GM19351 (cell line): ENCODE data around the gene NUDT11.
"Not testable (repeated sequence)": the region's sequence is repeated elsewhere in the genome, so short reads cannot be mapped to it uniquely, and the experiment has no call there.

ENCODE experiments used
- ATAC-seq: cut with Tn5 transposase; IDR thresholded peaks from one replicate; pipeline ENCODE4 v1.9.1; 2021; ENCODE audit warnings: mild to moderate bottlenecking, moderate library complexity; ENCODE audit not compliant: unreplicated experiment

The NUDT11 gene

GRCh38 chrX:51496501-51497291, at the start of gene NUDT11:
TSS of gene NUDT11 (minus strand) at chrX:51496592. CDS start at chrX:51496444, 148 bp downstream.
- ATAC-seq, result no peak

GRCh38 chrX:51520393-51520792, 24.0 kb upstream of the NUDT11 start:
- no peak for ATAC-seq

- ATAC-seq, result not testable (repeated sequence)
These were observed 22.7 kb upstream of the NUDT11 start for GRCh38 chrX:51519131-51519530.

DNA sequence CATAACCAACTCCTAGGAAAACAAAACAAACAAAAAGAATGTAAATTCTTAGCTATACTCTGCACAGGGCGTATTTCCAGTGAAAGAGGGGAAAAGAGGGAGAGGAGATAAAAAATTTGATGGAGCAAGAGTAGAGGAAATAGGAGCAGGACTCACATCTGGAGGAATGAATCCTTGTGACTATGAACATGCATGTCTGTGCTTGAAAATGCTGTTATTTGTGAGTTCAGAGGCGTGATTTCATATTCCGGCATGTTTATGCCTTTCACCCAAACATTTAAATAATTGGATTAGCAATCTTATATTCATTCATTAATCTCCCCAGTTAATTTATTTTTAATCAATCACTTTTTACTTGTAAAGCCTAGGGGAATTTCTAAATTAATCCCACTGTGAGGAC, 11.2 kb upstream of the NUDT11 start:
- no peak for ATAC-seq

DNA sequence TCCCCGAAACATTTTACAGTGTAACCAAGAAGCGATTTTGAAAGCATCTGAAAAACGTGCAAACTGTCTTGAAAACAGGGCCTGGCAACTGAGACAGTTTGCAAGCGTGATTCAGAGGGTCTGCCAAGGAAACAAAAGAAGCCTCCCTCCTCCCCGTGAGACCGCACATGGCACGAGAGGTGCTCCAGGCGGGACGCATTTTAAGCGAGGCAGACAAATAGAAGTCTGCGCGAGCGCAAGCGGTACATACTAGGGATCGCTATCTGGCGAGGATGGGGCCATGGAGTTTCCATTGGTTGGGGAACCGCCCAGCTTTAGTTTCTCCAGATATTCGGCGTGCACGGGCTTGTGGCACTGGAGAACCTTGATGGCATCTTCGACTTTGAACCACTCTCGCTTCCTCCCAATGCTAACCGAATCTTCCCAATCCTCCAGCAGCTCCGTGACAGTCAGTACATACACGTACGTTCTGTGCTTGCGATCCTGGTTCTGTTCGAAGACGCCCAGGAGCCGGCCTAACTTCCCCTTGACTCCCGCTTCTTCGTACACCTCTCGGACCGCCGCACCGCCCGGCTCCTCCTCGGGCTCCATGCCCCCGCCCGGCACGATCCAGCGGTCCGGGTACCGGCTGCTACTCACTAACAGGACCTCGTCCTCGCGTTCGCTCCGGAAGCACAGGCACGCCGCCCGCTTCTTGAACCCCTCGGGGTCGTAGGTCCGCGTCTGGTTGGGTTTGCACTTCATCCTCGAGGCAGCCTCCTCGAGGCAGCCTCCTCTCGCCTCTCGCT, 497 bp downstream of the NUDT11 start:
- ATAC-seq, result not testable (repeated sequence)

DNA sequence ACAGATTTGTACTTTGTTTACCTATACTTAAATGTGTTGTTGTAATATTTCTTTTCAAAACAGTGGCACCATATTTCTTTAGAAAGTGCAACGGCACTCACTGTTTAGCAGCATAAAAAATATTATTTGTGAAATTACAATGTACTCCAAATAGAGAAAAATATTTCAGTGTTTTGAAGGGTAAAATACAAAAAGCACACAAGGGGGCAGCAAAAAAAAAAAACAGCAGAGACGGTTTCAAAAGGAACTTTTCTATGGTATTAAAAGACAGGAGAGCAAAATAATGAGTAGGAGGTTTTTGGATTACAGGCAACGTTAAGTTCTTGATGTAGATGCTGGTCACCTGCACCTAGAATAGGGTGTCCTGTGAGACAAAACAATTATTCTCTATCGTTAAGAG, 2.0 kb downstream of the NUDT11 start:
- ATAC-seq, result no peak

DNA sequence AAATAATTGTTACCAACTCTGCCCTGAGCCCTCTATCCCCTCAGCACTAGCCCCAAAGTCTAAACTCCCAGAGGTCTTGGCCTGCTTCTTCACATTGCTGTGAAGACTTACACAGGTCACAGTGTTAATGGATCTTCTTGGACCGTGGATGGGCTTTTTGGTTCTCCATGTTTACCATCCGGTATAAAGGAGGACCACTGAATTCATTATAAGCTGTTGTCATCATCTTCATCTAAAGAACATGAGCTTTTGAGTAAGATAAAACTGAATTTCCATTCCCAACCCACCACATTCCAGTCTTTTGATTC, 8.5 kb downstream of the NUDT11 start:
- no peak for ATAC-seq

GRCh38 chrX:51484616-51485015, 11.8 kb downstream of the NUDT11 start:
- no peak for ATAC-seq

DNA sequence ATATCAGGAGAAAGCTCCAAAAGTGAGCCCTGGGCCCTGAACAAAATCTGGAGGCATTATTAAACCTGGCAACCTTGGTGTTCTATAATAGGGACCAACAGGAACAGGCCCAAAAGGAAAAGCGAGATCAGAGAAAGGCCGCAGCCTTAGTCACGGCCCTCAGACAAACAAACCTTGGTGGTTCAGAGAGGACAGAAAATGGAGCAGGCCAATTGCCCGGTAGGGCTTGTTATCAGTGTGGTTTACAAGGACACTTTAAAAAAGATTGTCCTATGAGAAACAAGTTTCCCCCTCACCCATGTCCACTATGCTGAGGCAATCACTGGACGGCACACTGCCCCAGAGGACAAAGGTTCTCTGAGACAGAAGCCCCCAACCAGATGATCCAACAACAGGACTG, 14.0 kb downstream of the NUDT11 start:
- ATAC-seq, result not testable (repeated sequence)

DNA sequence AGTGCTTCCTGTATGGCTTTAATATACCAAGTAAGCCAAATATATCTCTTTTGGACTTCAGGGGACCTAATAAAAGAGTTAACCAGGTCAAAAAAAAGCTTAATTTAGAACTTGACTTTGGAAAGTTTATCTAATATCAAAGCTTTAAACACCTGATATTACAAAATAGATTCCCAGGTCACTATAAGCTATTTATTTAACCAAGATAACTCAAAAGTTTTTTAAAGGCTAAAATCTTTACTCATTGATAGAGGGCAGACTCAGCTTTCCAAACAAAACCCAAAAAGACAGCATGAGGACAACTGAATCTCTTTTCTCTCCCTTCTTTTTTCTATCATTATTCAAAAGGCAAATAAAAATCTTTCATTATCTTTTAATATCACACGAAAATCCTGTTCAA, 19.5 kb downstream of the NUDT11 start:
- no peak for ATAC-seq

DNA sequence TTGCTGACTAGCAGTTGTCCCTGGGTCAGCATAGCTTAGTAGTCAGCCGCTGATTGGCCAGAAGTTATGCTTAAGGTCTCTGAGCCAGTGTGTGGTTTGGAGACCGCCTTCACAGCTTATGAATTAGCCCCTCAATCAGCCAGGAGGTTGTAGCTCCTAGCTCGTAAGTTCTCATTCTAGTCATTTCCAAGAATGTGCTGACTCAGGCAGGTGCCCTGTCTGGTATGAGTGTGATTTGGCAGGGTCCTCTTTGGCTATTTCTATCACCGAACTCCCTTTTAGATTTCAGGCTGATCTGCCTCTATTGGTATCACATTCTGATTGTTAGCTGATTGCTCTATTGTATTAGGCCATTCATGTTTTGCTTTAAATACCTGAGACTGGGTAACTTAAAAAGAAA, 33.1 kb downstream of the NUDT11 start:
- ATAC-seq, result no peak

- ATAC-seq, result peak; percentile 63
These were observed 35.0 kb downstream of the NUDT11 start for GRCh38 chrX:51461053-51462044.

- no peak for ATAC-seq
These were observed 37.3 kb downstream of the NUDT11 start for GRCh38 chrX:51459125-51459524.

DNA sequence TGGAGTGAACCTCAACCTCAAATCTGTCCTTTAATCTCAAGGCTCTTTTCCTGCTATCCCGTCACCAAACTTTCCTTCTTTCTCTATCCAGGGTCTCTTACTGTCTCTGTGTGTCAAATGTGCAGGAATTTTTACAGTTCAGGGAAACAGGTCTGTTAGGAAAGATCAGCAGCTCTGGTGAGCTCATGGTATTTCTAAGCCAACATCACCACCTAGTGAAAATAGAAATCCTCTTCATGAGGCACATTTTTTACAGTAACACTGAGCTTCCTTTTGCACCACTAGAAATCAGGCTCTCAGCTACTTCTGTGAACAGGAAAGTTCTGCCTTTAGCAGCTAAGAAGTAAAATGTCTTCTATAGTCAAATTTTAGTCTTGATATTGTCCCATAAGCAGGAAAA, 39.6 kb downstream of the NUDT11 start:
- no peak for ATAC-seq

DNA sequence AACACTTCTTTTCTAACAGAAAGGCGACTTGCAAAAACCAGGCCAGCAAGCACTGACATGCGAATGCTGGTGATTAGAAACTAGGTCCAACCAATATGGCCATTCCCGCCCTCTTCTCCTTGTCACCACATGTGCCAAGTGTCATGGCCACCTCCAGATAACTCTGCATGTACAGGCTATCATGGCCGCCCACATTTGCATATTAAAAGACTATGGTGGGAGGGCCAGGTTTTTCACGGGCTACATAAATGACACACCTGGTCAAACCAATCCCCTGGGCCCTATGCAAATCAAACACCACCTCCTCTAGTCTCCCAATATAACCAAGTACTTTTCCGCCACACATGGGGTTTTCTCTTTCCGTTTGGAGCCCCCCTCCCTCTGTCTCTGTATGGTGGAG, 40.1 kb downstream of the NUDT11 start:
- ATAC-seq, result no peak

DNA sequence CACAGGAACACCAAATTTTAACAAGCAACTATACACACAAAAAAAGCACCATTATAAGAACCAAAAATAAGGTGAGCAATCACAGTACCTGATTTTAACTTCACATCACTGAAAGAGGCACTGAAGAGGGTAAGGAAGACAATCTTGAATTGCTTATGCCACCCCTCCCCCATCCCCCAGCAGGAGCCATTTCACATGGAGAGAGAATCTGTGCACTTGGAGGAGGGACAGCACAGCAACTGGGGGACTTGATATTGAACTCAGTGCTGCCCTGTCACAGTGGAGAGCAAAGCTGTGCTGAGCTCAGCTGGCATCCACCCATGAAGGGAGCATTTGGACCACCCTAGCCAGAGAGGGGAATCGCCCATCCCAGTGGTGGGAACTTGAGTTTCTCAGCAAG, 56.0 kb downstream of the NUDT11 start:
- no peak for ATAC-seq
